ENCODE measurements around the gene KPNA2.
A peak's percentile ranks its signal among the peaks of the same experiment; 100 is the strongest.
"Not testable (repeated sequence)": the region's sequence is repeated elsewhere in the genome, so short reads cannot be mapped to it uniquely, and the experiment has no call there.

The KPNA2 gene

GRCh38 chr17:68070582-68071444 is 35.3 kb downstream of the KPNA2 start:
- H3K4me3 Mint-ChIP-seq, DNase-seq, H3K4me1 Mint-ChIP-seq, H3K27ac Mint-ChIP-seq, H3K9me3 Mint-ChIP-seq, H3K27me3 Mint-ChIP-seq: not testable (repeated sequence)
- peak; percentile 31 for ATAC-seq

DNA sequence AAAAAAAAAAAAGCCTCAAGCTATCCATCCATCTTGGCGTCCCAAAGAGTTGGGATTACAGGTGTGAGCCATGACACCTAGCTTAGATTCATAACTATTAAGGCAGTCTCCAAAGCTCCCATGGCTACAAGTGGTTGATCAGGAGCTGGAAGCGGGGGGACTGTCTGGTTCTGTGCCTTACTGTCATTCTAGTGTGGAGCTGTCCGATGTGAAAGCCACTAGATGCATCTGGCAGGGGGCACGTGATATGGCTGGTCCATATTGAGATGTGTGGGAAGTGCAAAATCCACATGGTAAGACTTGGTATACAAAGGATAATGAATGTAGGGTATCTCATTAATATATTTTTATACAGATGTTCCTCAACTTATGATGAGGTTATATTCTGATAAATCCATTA is 38.7 kb downstream of the KPNA2 start:
- Mint-ChIP-seq H3K9me3 (no peaks in the 10 kb centered on the region), H3K27ac (no peak overlapping the region), H3K27me3 (no peaks in the 10 kb centered on the region), H3K4me3 (no peak overlapping the region), H3K4me1 (no peaks in the 10 kb centered on the region)
- ATAC-seq = no peak
- DNase-seq = no peak

GRCh38 chr17:68075953-68076607 is 40.5 kb downstream of the KPNA2 start:
- H3K4me3 Mint-ChIP-seq, H3K4me1 Mint-ChIP-seq, H3K9me3 Mint-ChIP-seq, DNase-seq, H3K27me3 Mint-ChIP-seq, H3K27ac Mint-ChIP-seq, ATAC-seq: not testable (repeated sequence)

- H3K9me3 Mint-ChIP-seq, DNase-seq, ATAC-seq, H3K4me3 Mint-ChIP-seq, H3K27me3 Mint-ChIP-seq, H3K4me1 Mint-ChIP-seq: not testable (repeated sequence)
- H3K27ac Mint-ChIP-seq = peak overlapping the region in 1 of 2 donors; percentile 48
These were observed 42.0 kb downstream of the KPNA2 start for GRCh38 chr17:68077498-68077897.

- no peak overlapping the region for H3K4me3 Mint-ChIP-seq
- peaks cover 11% of the 10 kb centered on the region for H3K4me1 Mint-ChIP-seq
- ATAC-seq = no peak
- DNase-seq = no peak
- H3K27ac Mint-ChIP-seq = no peak overlapping the region
- H3K27me3 Mint-ChIP-seq = peaks cover 6% of the 10 kb centered on the region
- peaks cover 7 to 8% of the 10 kb centered on the region in 2 donors for H3K9me3 Mint-ChIP-seq
These were observed 45.0 kb downstream of the KPNA2 start for GRCh38 chr17:68080411-68081150.

GRCh38 chr17:68081305-68082265 is 46.0 kb downstream of the KPNA2 start:
- not testable (repeated sequence) for H3K9me3 Mint-ChIP-seq, H3K27ac Mint-ChIP-seq, DNase-seq, H3K27me3 Mint-ChIP-seq, ATAC-seq, H3K4me3 Mint-ChIP-seq
- H3K4me1 Mint-ChIP-seq = peaks cover 21% of the 10 kb centered on the region

DNA sequence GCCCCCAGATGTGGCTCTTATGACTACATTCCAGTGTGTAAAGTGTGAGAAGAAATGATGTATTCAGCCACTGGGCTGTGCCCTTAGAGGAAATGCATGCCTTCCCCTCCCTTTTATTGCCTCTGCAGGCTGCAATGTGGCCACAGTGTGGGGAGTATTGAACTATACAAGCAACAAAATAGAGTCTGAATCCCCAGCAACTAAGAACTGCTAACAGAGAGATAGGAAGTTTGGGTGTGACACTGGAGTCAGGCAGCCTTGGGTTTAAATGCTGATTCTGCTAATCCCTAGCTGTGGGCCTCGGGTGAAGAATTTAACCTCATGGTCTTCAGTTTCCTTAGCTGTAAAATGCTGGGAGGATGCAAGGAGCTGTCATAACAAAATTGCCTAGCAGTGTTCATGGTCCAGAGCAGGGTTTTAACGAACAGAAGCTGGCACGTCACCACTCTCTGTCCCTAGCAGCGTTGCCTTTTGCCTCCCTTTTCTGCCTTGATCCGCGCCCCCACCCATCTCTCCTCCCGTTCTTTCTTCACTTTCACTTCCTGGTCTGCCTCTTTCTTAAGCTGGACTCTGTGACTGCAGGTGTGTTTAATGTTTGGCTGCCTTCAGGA is 50.3 kb downstream of the KPNA2 start:
- Mint-ChIP-seq H3K9me3 (peaks cover 7 to 8% of the 10 kb centered on the region in 2 donors), H3K27me3 (peaks cover 29% of the 10 kb centered on the region), H3K4me1 (peaks cover 57% of the 10 kb centered on the region), H3K27ac (peak overlapping the region in 1 of 2 donors; percentile 83), H3K4me3 (peak overlapping the region; percentile 68 to 78)
- no peak for DNase-seq
- peak; percentile 35 for ATAC-seq

DNA sequence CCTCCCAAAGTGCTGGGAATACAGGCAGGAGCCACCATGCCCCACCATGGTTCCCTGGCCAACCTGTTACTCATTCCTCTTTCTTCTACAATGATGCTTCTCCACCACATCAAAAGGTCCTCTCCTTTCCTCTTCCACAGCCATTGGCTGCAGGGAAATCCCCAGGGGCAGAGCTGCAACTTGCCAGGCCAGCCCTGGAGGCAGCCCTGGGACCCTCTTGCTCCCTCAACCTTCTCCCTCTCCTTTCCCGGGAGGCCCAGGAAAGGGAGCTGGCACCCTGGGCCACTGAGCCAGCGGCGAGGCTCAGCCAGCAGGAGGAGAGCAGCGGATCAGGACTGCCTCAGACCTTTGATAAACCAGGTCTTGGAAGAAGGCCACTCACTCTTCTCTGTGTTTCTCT is 51.1 kb downstream of the KPNA2 start:
- H3K4me3 Mint-ChIP-seq = peak overlapping the region; percentile 68 to 78
- H3K4me1 Mint-ChIP-seq = peaks cover 52% of the 10 kb centered on the region
- not testable (repeated sequence) for H3K27ac Mint-ChIP-seq, H3K9me3 Mint-ChIP-seq
- peaks cover 29% of the 10 kb centered on the region for H3K27me3 Mint-ChIP-seq
- DNase-seq (peak in 1 of 2 donors; percentile 33), ATAC-seq (peak; percentile 69)

GRCh38 chr17:68087131-68087623 is 51.6 kb downstream of the KPNA2 start:
- H3K9me3 Mint-ChIP-seq, H3K27ac Mint-ChIP-seq: not testable (repeated sequence)
- Mint-ChIP-seq H3K27me3 (peaks cover 29% of the 10 kb centered on the region), H3K4me1 (peaks cover 49% of the 10 kb centered on the region), H3K4me3 (peak overlapping the region; percentile 68 to 78)
- ATAC-seq = peak; percentile 81
- DNase-seq = peak; percentile 23 to 51

- peaks cover 49% of the 10 kb centered on the region for H3K4me1 Mint-ChIP-seq
- no peak overlapping the region for H3K4me3 Mint-ChIP-seq
- H3K9me3 Mint-ChIP-seq = no peaks in the 10 kb centered on the region
- H3K27me3 Mint-ChIP-seq = peaks cover 29% of the 10 kb centered on the region
- no peak overlapping the region for H3K27ac Mint-ChIP-seq
- DNase-seq (no peak), ATAC-seq (no peak)
These were observed 52.3 kb downstream of the KPNA2 start for GRCh38 chr17:68087851-68088250.

- H3K4me3 Mint-ChIP-seq = no peak overlapping the region
- H3K4me1 Mint-ChIP-seq = peaks cover 49% of the 10 kb centered on the region
- ATAC-seq (peak; percentile 52), DNase-seq (peak; percentile 19 to 30)
- H3K27ac Mint-ChIP-seq = no peak overlapping the region
- no peaks in the 10 kb centered on the region for H3K9me3 Mint-ChIP-seq
- peaks cover 29% of the 10 kb centered on the region for H3K27me3 Mint-ChIP-seq
These were observed 54.3 kb downstream of the KPNA2 start for GRCh38 chr17:68089881-68090280.

- Mint-ChIP-seq H3K9me3 (no peaks in the 10 kb centered on the region), H3K27ac (no peak overlapping the region), H3K4me1 (peaks cover 8% of the 10 kb centered on the region), H3K4me3 (no peak overlapping the region), H3K27me3 (peaks cover 6% of the 10 kb centered on the region)
- ATAC-seq = no peak
- DNase-seq = no peak
These were observed 59.0 kb downstream of the KPNA2 start for GRCh38 chr17:68094481-68095078.

GRCh38 chr17:68095205-68095811 is 59.8 kb downstream of the KPNA2 start:
- Mint-ChIP-seq H3K4me3 (no peak overlapping the region), H3K4me1 (peaks cover 3% of the 10 kb centered on the region), H3K27ac (no peak overlapping the region), H3K9me3 (no peaks in the 10 kb centered on the region), H3K27me3 (no peaks in the 10 kb centered on the region)
- no peak for DNase-seq
- no peak for ATAC-seq

DNA sequence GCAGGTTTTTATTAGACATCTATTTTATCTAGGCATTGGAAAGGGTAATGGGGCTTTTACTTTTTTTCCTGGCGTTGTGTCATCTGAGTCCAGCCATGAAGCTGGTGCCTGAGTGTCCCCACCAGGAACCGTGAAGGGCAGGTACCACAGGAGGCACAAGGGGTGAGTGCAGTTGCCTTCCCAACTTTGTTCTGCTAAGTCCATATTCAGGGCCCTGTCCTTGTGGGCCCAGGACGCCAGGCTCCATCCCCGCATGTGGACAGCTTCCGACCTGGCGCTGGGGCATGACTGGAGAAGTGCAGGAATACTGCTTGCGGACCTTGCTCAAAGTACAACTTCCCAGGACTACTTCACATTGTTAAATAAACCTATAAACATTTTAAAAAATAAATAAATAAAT is 60.6 kb downstream of the KPNA2 start:
- Mint-ChIP-seq H3K4me1 (peaks cover 10% of the 10 kb centered on the region), H3K27ac (no peak overlapping the region), H3K27me3 (no peaks in the 10 kb centered on the region), H3K9me3 (no peaks in the 10 kb centered on the region), H3K4me3 (no peak overlapping the region)
- no peak for DNase-seq
- ATAC-seq = no peak

All from stimulated activated naive CD8-positive, alpha-beta T cell treated with anti-CD3 and anti-CD28 coated beads, Interleukin-15, amount 100 ng/mL, for 72 hours (primary cell).